GM23338 (cell line): Measurements from ENCODE around the gene ADD3. TPM values are rescaled to one million over a fixed set of nuclear protein-coding genes. Genes with fewer than 3 reads are reported as not detected.

Experiments
- ATAC-seq: fragments of 200-7000 bp; cut with Tn5 transposase; 3 replicates; pipeline ENCODE4 v1.9.1; 2020
- DNase-seq: peaks from one replicate; pipeline ENCODE4 v3.0.0-alpha.2; 2015; ENCODE audit warnings: low spot score
- H2AFZ ChIP-seq: fragments of 200-600 bp; sonication (generic); 2 replicates; pipeline ENCODE4 v1.8.0; 2016; ENCODE audit warnings: antibody characterized with exemption, mild to moderate bottlenecking, moderate library complexity
- H3F3A ChIP-seq: fragments of 200-600 bp; sonication (generic); replicated peaks from 2 replicates; pipeline ENCODE4 v1.8.0; 2017; ENCODE audit warnings: antibody characterized with exemption, mixed run types, low read depth
- H3K27ac ChIP-seq: fragments of 200-600 bp; sonication (generic); 2 replicates; pipeline ENCODE4 v1.6.1; 2016; ENCODE audit warnings: low read depth
- H3K27me3 ChIP-seq: fragments of 200-600 bp; sonication (generic); 2 replicates; pipeline ENCODE4 v1.8.0; 2016; ENCODE audit warnings: mild to moderate bottlenecking, mixed run types, moderate library complexity; ENCODE audit not compliant: insufficient read depth
- H3K36me3 ChIP-seq: fragments of 200-600 bp; sonication (generic); 2 replicates; pipeline ENCODE4 v1.8.0; 2016; ENCODE audit warnings: mild to moderate bottlenecking; ENCODE audit not compliant: insufficient read depth
- H3K4me1 ChIP-seq: fragments of 200-600 bp; sonication (generic); 2 replicates; pipeline ENCODE4 v1.8.0; 2016; ENCODE audit warnings: mild to moderate bottlenecking, moderate library complexity; ENCODE audit not compliant: insufficient read depth
- H3K4me2 ChIP-seq: fragments of 200-600 bp; sonication (generic); 2 replicates; pipeline ENCODE4 v1.7.1; 2017; ENCODE audit warnings: mixed run types
- H3K4me3 ChIP-seq: fragments of 200-600 bp; sonication (generic); 2 replicates; pipeline ENCODE4 v1.6.1; 2016; ENCODE audit warnings: mixed run types
- H3K79me2 ChIP-seq: fragments of 200-600 bp; sonication (generic); replicated peaks from 2 replicates; pipeline ENCODE4 v1.8.0; 2017; ENCODE audit warnings: mild to moderate bottlenecking; ENCODE audit not compliant: insufficient read depth
- H3K9me2 ChIP-seq: fragments of 200-600 bp; sonication (generic); 2 replicates; pipeline ENCODE4 v1.8.0; 2017; ENCODE audit not compliant: insufficient read depth
- H4K20me1 ChIP-seq: fragments of 200-600 bp; sonication (generic); replicated peaks from 2 replicates; pipeline ENCODE4 v1.8.0; 2017; ENCODE audit warnings: mild to moderate bottlenecking; ENCODE audit not compliant: insufficient read depth
- H3K27ac Mint-ChIP-seq: 2 replicates; pipeline ENCODE4 v1.8.0; 2020; ENCODE audit warnings: inconsistent platforms, mild to moderate bottlenecking, moderate library complexity, mixed read lengths
- H3K27me3 Mint-ChIP-seq: 3 replicates; pipeline ENCODE4 v1.8.0; 2022; ENCODE audit warnings: low read depth, mild to moderate bottlenecking, moderate library complexity, mixed read lengths, inconsistent platforms; ENCODE audit not compliant: insufficient read depth, poor library complexity
- H3K36me3 Mint-ChIP-seq: 3 replicates; pipeline ENCODE4 v1.8.0; 2021; ENCODE audit warnings: low read depth, mild to moderate bottlenecking, inconsistent platforms, moderate library complexity, mixed read lengths
- H3K4me1 Mint-ChIP-seq: 3 replicates; pipeline ENCODE4 v1.8.0; 2020; ENCODE audit warnings: mild to moderate bottlenecking, inconsistent platforms, mixed read lengths
- H3K4me3 Mint-ChIP-seq: 3 replicates; pipeline ENCODE4 v1.8.0; 2021; ENCODE audit warnings: moderate library complexity, mild to moderate bottlenecking, inconsistent platforms, mixed read lengths
- H3K9me3 Mint-ChIP-seq: 3 replicates; pipeline ENCODE4 v1.8.0; 2020; ENCODE audit warnings: moderate library complexity, mild to moderate bottlenecking, inconsistent platforms, mixed read lengths
- CREB1 ChIP-seq: fragments of 250-450 bp; sonication (Bioruptor Pico); IDR thresholded peaks from 2 replicates; pipeline ENCODE4 v1.5.0; 2020; ENCODE audit warnings: low read depth, mild to moderate bottlenecking, moderate library complexity
- ETS1 ChIP-seq: IDR thresholded peaks from 2 replicates; pipeline ENCODE4 v1.6.1; 2016; ENCODE audit warnings: antibody characterized with exemption
- EZH2 ChIP-seq: fragments of 200-600 bp; sonication (generic); IDR thresholded peaks from one replicate; pipeline ENCODE4 v1.8.0; 2017; ENCODE audit warnings: antibody characterized with exemption, mild to moderate bottlenecking, low read depth; ENCODE audit not compliant: unreplicated experiment
- NANOG ChIP-seq: IDR thresholded peaks from 2 replicates; pipeline ENCODE4 v1.6.1; 2016; ENCODE audit warnings: antibody characterized with exemption, borderline replicate concordance
- POLR2AphosphoS5 ChIP-seq: IDR thresholded peaks from 2 replicates; pipeline ENCODE4 v1.6.1; 2016; ENCODE audit warnings: antibody characterized with exemption, low read depth
- STAT1 ChIP-seq: IDR thresholded peaks from one replicate; pipeline ENCODE4 v1.6.1; 2016; ENCODE audit warnings: antibody characterized with exemption; ENCODE audit not compliant: unreplicated experiment
- ZNF114 ChIP-seq: fragments of 250-450 bp; sonication (Bioruptor Pico); IDR thresholded peaks from 2 replicates; pipeline ENCODE4 v1.5.0; 2020; ENCODE audit warnings: mild to moderate bottlenecking, moderate library complexity
- ZNF331 ChIP-seq: fragments of 250-450 bp; sonication (Bioruptor Pico); IDR thresholded peaks from 2 replicates; pipeline ENCODE4 v1.5.0; 2020; ENCODE audit warnings: low read depth, mild to moderate bottlenecking, moderate library complexity
- ZNF462 ChIP-seq: fragments of 250-450 bp; sonication (Bioruptor Pico); IDR thresholded peaks from 2 replicates; pipeline ENCODE4 v1.5.0; 2020; ENCODE audit warnings: mild to moderate bottlenecking, moderate library complexity
- polyA plus RNA-seq: library from polyadenylated mRNA; unstranded; fragments of >200 nt; fragmentation: Nextera tagmentation; extraction: Ambion mirVana; gene quantifications from 2 replicates; pipeline ENCODE4 v1.2.1, GENCODE V29; 2016
- total RNA-seq: library from RNA; depleted of rRNA; stranded (reverse); fragments of >200 nt; shearing (Covaris generic); gene quantifications from 2 replicates; pipeline ENCODE4 v1.2.3, GENCODE V29; 2014

The ADD3 gene
- total and polyA plus RNA-seq, 2 experiments from 2014 or later: 68.5 to 767 TPM

- no peak for TF ChIP-seq ZNF462 (CRISPR knock-in tag)
- no peak for TF ChIP-seq STAT1
These were observed 31.1 kb upstream of the ADD3 start (continued) for GRCh38 chr10:109976681-109977080.

- ATAC-seq (no peak), DNase-seq (no peak)
- Mint-ChIP-seq H3K4me3 (no peak overlapping the region), H3K27me3 (peaks cover 3% of the 10 kb centered on the region), H3K4me1 (peaks cover 25% of the 10 kb centered on the region), H3K36me3 (no peaks in the 10 kb centered on the region), H3K27ac (no peak overlapping the region), H3K9me3 (no peaks in the 10 kb centered on the region)
- no peaks in the 10 kb centered on the region for H4K20me1 ChIP-seq
- peak overlapping the region; percentile 30 for H2AFZ ChIP-seq
- TF ChIP-seq CREB1 (no peak), ZNF331 (CRISPR knock-in tag) (no peak), POLR2AphosphoS5 (no peak), ETS1 (no peak), ZNF114 (CRISPR knock-in tag) (no peak), NANOG (no peak), EZH2 (no peak), ZNF462 (CRISPR knock-in tag) (no peak), STAT1 (no peak)
- H3K9me2 ChIP-seq: no peaks in the 10 kb centered on the region
- no peaks in the 10 kb centered on the region for H3F3A ChIP-seq
- no peak overlapping the region for H3K4me3 ChIP-seq
- no peak overlapping the region for H3K4me2 ChIP-seq
- H3K27ac ChIP-seq: no peak overlapping the region
- H3K79me2 ChIP-seq: no peaks in the 10 kb centered on the region
- H3K27me3 ChIP-seq: no peaks in the 10 kb centered on the region
- H3K36me3 ChIP-seq: no peaks in the 10 kb centered on the region
- peaks cover 13% of the 10 kb centered on the region for H3K4me1 ChIP-seq
These were observed 30.4 kb upstream of the ADD3 start for GRCh38 chr10:109977382-109977806.
